OCI-LY3 (cell line): Measurements from ENCODE around the gene E2F1.

ENCODE experiments used
- H2AFZ ChIP-seq: fragments of 200-600, 300-600 bp; shearing (Covaris generic); 2 replicates; pipeline ENCODE4 v1.6.0; 2014; ENCODE audit warnings: antibody characterized with exemption, low read depth, low read length
- H3K27ac ChIP-seq: fragments of 200-600, 300-600 bp; sonication (generic); 2 replicates; pipeline ENCODE4 v1.5.1; 2014; ENCODE audit warnings: mild to moderate bottlenecking, low read length, moderate library complexity, mixed read lengths
- H3K27me3 ChIP-seq: fragments of 200-600, 300-600 bp; sonication (generic); 2 replicates; pipeline ENCODE4 v1.6.1; 2014; ENCODE audit warnings: low read depth, low read length, mixed read lengths
- H3K36me3 ChIP-seq: fragments of 200-600, 300-600 bp; sonication (generic); replicated peaks from 2 replicates; pipeline ENCODE3; 2014; ENCODE audit warnings: low read depth, low read length, mixed read lengths
- H3K4me1 ChIP-seq: fragments of 300-600, 200-600 bp; sonication (generic); 2 replicates; pipeline ENCODE4 v1.6.1; 2014; ENCODE audit warnings: low read length, mixed read lengths
- H3K4me2 ChIP-seq: fragments of 200-600, 300-600 bp; sonication (generic); 2 replicates; pipeline ENCODE4 v1.6.1; 2014; ENCODE audit warnings: low read length, mixed read lengths
- H3K4me3 ChIP-seq: fragments of 300-600, 200-600 bp; sonication (generic); 2 replicates; pipeline ENCODE4 v1.5.1; 2014; ENCODE audit warnings: antibody characterized with exemption, mild to moderate bottlenecking, low read length, moderate library complexity
- H3K79me2 ChIP-seq: fragments of 300-600, 200-600 bp; shearing (Covaris generic); 2 replicates; pipeline ENCODE4 v1.6.1; 2014; ENCODE audit warnings: mild to moderate bottlenecking, low read length, mixed read lengths
- H3K9ac ChIP-seq: fragments of 300-600, 200-600 bp; shearing (Covaris generic); 2 replicates; pipeline ENCODE4 v1.6.0; 2014; ENCODE audit warnings: mild to moderate bottlenecking, low read length, moderate library complexity
- H3K9me3 ChIP-seq: fragments of 200-600, 300-600 bp; shearing (Covaris generic); 2 replicates; pipeline ENCODE4 v1.6.1; 2014; ENCODE audit warnings: low read length, mixed read lengths; ENCODE audit not compliant: insufficient read depth
- H4K20me1 ChIP-seq: fragments of 200-600, 300-600 bp; sonication (generic); 2 replicates; pipeline ENCODE4 v1.6.1; 2016; ENCODE audit warnings: low read length, mixed read lengths; ENCODE audit not compliant: insufficient read depth
- EZH2phosphoT487 ChIP-seq: fragments of 200-600 bp; shearing (Covaris generic); IDR thresholded peaks from 2 replicates; pipeline ENCODE4 v1.6.1; 2018; ENCODE audit warnings: antibody characterized with exemption, mixed run types, low read depth
- TF ChIP-seq, protein P1 (sequence below): fragments of 200-600, 300-600 bp; sonication (generic); IDR thresholded peaks from 2 replicates; pipeline ENCODE4 v1.5.1; 2014; ENCODE audit warnings: antibody characterized with exemption, low read length, low read depth

E2F1 gene

DNA sequence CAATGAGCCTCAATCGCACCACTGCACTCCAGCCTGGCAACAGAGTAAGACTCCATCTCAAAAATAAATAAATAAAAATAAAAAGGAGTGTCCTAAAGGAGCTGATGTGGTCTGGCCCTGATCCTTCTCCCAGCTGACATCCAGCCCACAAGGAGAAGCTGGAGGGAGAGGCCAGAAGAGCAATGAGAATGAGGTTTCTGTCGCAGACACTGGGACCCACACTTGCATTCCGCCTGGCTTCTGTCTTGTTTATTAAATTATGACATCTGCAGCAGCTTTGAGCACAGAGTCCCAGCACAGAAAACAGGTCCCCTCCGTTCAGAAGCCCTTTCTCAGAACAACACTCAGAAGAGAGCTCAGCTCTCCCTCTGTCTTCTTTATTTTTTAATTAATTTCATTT is 10.3 kb upstream of the E2F1 start:
- Histone ChIP-seq H3K27me3 (no peaks in the 10 kb centered on the region), H3K9ac (no peak overlapping the region), H2AFZ (no peak overlapping the region), H3K4me3 (no peak overlapping the region), H3K36me3 (no peaks in the 10 kb centered on the region), H3K79me2 (no peaks in the 10 kb centered on the region), H3K4me2 (no peak overlapping the region), H4K20me1 (no peaks in the 10 kb centered on the region), H3K4me1 (peaks cover 6% of the 10 kb centered on the region; the same call in 1 of the 2 replicates), H3K9me3 (no peaks in the 10 kb centered on the region), H3K27ac (no peak overlapping the region)
- TF ChIP-seq EZH2phosphoT487, result no peak
- TF ChIP-seq, protein P1, sequence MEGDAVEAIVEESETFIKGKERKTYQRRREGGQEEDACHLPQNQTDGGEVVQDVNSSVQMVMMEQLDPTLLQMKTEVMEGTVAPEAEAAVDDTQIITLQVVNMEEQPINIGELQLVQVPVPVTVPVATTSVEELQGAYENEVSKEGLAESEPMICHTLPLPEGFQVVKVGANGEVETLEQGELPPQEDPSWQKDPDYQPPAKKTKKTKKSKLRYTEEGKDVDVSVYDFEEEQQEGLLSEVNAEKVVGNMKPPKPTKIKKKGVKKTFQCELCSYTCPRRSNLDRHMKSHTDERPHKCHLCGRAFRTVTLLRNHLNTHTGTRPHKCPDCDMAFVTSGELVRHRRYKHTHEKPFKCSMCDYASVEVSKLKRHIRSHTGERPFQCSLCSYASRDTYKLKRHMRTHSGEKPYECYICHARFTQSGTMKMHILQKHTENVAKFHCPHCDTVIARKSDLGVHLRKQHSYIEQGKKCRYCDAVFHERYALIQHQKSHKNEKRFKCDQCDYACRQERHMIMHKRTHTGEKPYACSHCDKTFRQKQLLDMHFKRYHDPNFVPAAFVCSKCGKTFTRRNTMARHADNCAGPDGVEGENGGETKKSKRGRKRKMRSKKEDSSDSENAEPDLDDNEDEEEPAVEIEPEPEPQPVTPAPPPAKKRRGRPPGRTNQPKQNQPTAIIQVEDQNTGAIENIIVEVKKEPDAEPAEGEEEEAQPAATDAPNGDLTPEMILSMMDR, result no peak

DNA sequence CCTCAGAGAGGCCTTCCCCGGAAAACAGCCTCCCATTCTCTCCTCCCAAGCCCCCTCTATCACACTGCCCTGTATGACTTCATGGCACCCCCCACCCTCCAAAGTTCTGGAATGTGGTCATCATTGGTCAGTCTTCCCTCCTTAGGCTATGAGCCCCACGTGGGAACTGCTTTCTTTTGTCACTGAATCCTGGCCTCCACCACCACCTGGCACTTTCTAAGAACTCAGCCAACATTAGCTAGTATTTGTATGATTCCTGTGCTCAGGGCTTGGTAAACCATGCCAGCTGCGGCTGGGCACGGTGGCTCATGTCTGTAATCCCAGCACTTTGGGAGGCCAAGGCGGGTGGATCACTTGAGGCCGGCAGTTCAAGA is 8.4 kb upstream of the E2F1 start:
- Histone ChIP-seq H3K27me3 (no peaks in the 10 kb centered on the region), H3K4me1 (peaks cover 11% of the 10 kb centered on the region), H3K27ac (no peak overlapping the region), H3K9ac (no peak overlapping the region), H3K36me3 (no peaks in the 10 kb centered on the region), H3K4me3 (no peak overlapping the region), H4K20me1 (no peaks in the 10 kb centered on the region), H2AFZ (no peak overlapping the region), H3K4me2 (no peak overlapping the region), H3K79me2 (no peaks in the 10 kb centered on the region), H3K9me3 (no peaks in the 10 kb centered on the region)
- TF ChIP-seq EZH2phosphoT487, result no peak
- TF ChIP-seq, protein P1, result no peak

DNA sequence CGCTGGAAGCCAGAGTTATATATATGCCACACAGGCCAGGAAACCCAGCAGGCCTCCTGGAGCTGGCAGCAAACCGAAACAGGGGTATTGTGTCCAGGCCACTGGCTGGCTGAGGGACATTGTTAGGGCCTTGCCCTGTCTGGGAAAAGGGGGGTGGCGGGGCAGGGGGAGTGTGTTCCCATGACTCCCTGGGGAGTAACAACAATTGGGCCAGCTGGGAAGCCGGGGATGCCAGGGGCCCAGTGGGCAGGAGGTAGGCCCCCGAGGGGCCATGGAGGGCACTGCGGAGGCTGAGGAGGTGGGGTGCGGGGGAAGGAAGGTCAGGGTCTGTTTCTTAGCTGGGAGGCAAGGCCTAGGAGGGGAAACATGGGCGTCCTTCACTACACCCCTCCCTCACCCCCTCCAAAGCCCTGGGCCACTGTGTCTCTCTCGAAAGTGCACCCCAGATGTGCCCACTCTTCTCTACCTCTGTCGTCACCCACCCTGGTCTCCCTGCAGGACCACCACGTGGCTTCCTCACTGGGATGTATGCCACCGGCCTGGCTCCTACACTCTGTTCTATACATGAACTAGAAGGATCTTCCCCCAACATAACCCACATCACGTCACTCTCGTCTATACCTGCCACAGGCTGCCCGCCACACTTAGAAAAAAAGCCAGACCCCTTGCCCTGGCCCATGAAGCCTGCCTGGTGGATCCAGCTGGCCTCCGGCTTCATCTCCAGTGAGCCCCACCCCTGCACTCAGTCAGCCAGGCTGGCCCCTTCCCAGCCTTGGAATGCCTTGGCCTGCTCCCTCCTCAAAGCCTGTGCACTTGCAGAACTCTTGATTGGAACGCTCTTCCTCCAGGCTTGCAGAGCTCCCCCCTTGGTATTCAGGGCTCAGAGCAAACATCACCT is 7.8 kb upstream of the E2F1 start:
- Histone ChIP-seq H3K79me2 (no peaks in the 10 kb centered on the region), H3K27me3 (no peaks in the 10 kb centered on the region), H3K27ac (no peak overlapping the region), H3K4me2 (no peak overlapping the region), H2AFZ (no peak overlapping the region), H4K20me1 (no peaks in the 10 kb centered on the region), H3K4me1 (peaks cover 13% of the 10 kb centered on the region), H3K4me3 (no peak overlapping the region), H3K9me3 (no peaks in the 10 kb centered on the region), H3K9ac (no peak overlapping the region), H3K36me3 (no peaks in the 10 kb centered on the region)
- TF ChIP-seq, protein P1, result no peak
- TF ChIP-seq EZH2phosphoT487, result no peak

DNA sequence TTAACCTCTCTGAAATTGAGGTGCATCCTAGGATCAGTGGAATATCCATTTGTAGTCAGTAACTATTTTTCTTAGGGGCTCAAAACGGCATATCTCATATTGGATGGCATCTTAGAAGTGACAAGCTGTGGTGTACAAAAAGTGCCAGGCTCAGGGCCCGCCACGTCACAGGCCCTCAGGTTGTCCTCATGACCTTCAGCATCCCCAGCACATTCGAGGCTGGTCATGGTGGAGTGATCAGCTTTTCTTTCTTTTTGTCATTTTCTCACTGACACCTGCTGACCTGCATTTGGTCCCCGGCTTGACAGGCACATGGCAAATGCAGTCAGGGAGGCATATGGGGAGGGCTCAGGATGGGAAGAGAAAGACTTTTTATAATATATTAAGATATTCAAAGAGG is 7.1 kb upstream of the E2F1 start:
- H3K9ac ChIP-seq, result no peak overlapping the region
- no peak overlapping the region for H3K27ac ChIP-seq
- no peak overlapping the region for H2AFZ ChIP-seq
- H3K4me2 ChIP-seq, result no peak overlapping the region
- H3K4me3 ChIP-seq, result no peak overlapping the region
- no peaks in the 10 kb centered on the region for H3K36me3 ChIP-seq
- H3K27me3 ChIP-seq, result no peaks in the 10 kb centered on the region
- peaks cover 20% of the 10 kb centered on the region for H3K4me1 ChIP-seq
- no peaks in the 10 kb centered on the region for H4K20me1 ChIP-seq
- TF ChIP-seq EZH2phosphoT487, result no peak
- TF ChIP-seq, protein P1, result no peak
- H3K79me2 ChIP-seq, result no peaks in the 10 kb centered on the region
- H3K9me3 ChIP-seq, result no peaks in the 10 kb centered on the region
